WERI-Rb-1 (cell line): Measurements from ENCODE around the gene SLC6A17.

Source experiments
- DNase-seq: peaks from one replicate; pipeline ENCODE4 v3.0.0-alpha.2; 2020
- H3K27ac ChIP-seq: fragments of 250-450 bp; sonication (Bioruptor Pico); 2 replicates; pipeline ENCODE4 v1.5.1; 2020; ENCODE audit warnings: mild to moderate bottlenecking, moderate library complexity
- H3K27me3 ChIP-seq: fragments of 250-450 bp; sonication (Bioruptor Pico); 2 replicates; pipeline ENCODE4 v1.5.1; 2021; ENCODE audit warnings: mild to moderate bottlenecking, low read depth, moderate library complexity; ENCODE audit not compliant: insufficient read depth, severe bottlenecking
- H3K36me3 ChIP-seq: fragments of 250-450 bp; sonication (Bioruptor Pico); 2 replicates; pipeline ENCODE4 v1.5.1; 2020; ENCODE audit warnings: mild to moderate bottlenecking, moderate library complexity
- H3K4me3 ChIP-seq: 2 replicates; pipeline ENCODE4 v1.5.1; 2011; ENCODE audit warnings: low read depth, mild to moderate bottlenecking, control low read depth, low read length
- H3K9me3 ChIP-seq: fragments of 250-450 bp; sonication (Bioruptor Pico); 2 replicates; pipeline ENCODE4 v1.5.1; 2021; ENCODE audit warnings: mild to moderate bottlenecking, moderate library complexity; ENCODE audit not compliant: severe bottlenecking
- TF ChIP-seq, protein P1 (sequence below): IDR thresholded peaks from 2 replicates; pipeline ENCODE4 v1.5.1; 2011; ENCODE audit warnings: low read depth, mild to moderate bottlenecking, control low read depth, inconsistent platforms, low read length

Gene SLC6A17

DNA sequence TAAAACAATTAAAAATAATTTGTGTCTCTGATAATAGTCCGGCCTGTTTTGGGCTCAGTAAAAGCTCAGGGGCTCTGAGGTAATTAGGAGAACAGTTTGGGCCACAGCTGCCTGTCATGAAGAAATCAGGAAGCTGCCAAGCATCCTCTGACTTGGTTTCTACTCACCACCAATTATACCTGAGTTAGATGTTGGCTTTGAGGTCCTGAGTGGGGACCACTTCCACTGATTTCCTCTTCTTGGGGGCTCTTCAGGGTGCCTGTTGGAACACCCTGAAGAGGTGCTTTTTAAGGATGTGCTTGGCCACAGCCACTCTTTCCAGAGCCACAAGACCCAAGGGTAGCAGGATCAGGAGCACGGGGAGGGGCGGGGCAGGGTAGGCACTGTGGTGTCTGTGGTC is 10.9 kb downstream of the SLC6A17 start:
- Histone ChIP-seq H3K27ac (no peak overlapping the region), H3K36me3 (no peaks in the 10 kb centered on the region), H3K9me3 (no peaks in the 10 kb centered on the region), H3K4me3 (no peak overlapping the region), H3K27me3 (no peaks in the 10 kb centered on the region)
- TF ChIP-seq, protein P1, sequence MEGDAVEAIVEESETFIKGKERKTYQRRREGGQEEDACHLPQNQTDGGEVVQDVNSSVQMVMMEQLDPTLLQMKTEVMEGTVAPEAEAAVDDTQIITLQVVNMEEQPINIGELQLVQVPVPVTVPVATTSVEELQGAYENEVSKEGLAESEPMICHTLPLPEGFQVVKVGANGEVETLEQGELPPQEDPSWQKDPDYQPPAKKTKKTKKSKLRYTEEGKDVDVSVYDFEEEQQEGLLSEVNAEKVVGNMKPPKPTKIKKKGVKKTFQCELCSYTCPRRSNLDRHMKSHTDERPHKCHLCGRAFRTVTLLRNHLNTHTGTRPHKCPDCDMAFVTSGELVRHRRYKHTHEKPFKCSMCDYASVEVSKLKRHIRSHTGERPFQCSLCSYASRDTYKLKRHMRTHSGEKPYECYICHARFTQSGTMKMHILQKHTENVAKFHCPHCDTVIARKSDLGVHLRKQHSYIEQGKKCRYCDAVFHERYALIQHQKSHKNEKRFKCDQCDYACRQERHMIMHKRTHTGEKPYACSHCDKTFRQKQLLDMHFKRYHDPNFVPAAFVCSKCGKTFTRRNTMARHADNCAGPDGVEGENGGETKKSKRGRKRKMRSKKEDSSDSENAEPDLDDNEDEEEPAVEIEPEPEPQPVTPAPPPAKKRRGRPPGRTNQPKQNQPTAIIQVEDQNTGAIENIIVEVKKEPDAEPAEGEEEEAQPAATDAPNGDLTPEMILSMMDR = no peak
- no peak for DNase-seq

DNA sequence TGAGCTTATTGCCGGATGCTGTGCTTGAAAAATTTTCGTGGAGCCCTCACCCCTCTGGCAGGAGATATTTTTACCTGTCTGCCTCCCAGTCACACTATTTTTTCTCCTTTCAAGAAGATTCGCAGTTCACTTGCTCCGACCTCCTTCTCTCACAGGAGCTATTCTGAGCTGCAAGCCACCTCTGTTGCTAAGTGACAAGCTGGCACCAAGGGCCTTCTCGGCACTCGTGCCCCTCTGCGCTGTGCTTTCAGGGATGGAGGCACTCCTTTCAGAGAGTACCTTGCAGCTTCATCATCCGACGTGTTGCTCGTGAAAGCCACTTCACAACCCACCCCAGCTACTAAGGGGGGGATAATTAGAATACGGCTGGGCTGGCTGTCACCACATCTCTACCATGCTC is 11.6 kb downstream of the SLC6A17 start:
- no peak for DNase-seq
- TF ChIP-seq, protein P1 = no peak
- Histone ChIP-seq H3K9me3 (no peaks in the 10 kb centered on the region), H3K27ac (no peak overlapping the region), H3K36me3 (no peaks in the 10 kb centered on the region), H3K27me3 (no peaks in the 10 kb centered on the region), H3K4me3 (no peak overlapping the region)

DNA sequence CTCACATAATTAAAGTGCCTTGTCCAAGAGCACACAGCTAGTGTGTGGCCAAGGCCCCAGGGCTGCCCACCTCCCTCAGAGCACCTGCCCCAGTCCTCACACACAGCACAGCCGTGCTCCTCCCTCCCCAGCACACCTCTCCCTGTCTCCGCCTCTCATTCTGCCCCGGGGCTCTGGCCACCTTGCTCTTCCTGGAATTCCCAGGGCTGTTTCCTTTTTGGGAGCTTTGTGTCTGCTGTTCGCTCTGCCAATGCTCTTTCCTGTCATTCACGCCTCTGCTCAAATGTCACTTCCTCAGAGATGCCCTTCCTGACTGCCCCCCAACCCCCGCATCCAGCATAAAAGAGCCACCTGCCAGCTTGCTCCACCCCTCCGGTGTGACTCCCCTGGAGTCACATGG is 13.3 kb downstream of the SLC6A17 start:
- Histone ChIP-seq H3K27me3 (no peaks in the 10 kb centered on the region), H3K27ac (no peak overlapping the region), H3K4me3 (no peak overlapping the region), H3K36me3 (no peaks in the 10 kb centered on the region), H3K9me3 (no peaks in the 10 kb centered on the region)
- DNase-seq = no peak
- TF ChIP-seq, protein P1 = no peak

DNA sequence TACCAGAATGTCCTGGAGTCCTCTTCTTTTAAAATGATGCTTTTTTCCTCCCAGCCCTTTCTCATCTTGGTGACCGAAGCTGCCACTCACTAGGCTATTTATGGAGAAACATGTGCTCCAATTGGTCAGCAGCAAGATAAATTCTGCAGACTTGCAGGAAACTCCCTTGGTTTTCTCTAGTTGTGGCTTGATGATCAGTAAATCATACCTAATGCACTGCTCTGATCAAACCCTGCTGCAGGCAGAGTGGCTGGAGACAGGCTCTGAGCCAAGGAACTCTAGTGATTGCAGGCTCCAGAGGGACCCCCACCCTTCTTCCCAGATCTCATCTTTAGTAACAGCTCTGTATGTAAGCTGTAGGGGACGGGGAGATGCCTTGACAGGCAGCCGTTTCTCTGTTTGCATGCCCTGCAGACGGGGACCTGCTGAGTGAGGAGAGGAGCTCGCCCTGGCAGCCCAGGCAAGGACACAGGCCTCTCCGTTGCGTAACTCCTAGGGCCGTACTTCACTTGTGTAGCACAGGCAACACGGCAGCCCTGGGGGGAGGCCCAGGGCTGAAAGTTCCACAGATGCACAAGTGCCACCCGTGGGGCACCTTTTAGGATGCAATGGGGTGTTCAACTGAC is 14.5 kb downstream of the SLC6A17 start:
- TF ChIP-seq, protein P1 = no peak
- Histone ChIP-seq H3K9me3 (no peaks in the 10 kb centered on the region), H3K36me3 (no peaks in the 10 kb centered on the region), H3K27me3 (no peaks in the 10 kb centered on the region), H3K27ac (no peak overlapping the region), H3K4me3 (no peak overlapping the region)
- DNase-seq = no peak

DNA sequence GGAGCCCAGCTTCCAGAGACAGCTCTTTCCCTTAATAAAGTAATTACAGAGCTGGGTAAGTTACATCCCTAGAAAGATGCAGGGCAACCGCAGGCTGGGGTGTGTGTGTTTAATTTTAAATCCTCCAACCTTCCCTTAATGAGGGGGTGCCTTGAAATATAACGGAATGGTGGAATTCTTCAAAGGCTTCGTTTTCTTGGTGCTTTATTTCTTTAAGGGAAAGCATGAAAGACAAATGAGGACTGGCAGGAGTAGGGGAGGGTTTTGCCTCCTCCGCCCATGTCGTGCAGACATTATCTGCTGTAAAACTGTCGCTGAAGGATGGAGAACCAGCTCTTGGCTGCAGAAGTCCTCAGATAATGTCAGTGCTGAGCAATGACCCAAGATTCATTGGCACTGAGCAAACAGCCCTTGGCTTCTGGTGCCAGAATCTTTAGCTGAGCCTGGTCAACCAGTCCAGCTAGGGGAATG is 15.5 kb downstream of the SLC6A17 start:
- H3K4me3 ChIP-seq = no peak overlapping the region
- no peaks in the 10 kb centered on the region for H3K9me3 ChIP-seq
- H3K27ac ChIP-seq = no peak overlapping the region
- no peak for DNase-seq
- no peaks in the 10 kb centered on the region for H3K27me3 ChIP-seq
- no peaks in the 10 kb centered on the region for H3K36me3 ChIP-seq
- TF ChIP-seq, protein P1 = no peak

DNA sequence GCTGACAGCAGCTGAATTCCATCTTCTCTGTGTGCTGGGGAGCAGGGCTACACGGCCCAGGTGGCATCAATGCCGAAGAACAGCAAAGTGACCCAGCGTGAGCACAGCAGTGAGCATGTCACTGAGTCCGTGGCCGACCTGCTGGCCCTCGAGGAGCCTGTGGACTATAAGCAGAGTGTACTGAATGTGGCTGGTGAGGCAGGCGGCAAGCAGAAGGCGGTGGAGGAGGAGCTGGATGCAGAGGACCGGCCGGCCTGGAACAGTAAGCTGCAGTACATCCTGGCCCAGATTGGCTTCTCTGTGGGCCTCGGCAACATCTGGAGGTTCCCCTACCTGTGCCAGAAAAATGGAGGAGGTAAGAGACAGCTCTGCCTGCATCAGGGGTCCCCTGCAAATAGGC is 16.6 kb downstream of the SLC6A17 start:
- TF ChIP-seq, protein P1 = no peak
- no peaks in the 10 kb centered on the region for H3K36me3 ChIP-seq
- no peak for DNase-seq
- no peaks in the 10 kb centered on the region for H3K27me3 ChIP-seq
- no peaks in the 10 kb centered on the region for H3K9me3 ChIP-seq
- no peak overlapping the region for H3K27ac ChIP-seq
- H3K4me3 ChIP-seq = no peak overlapping the region
